ENCODE measurements around the gene CCNI2.

The CCNI2 gene

DNA sequence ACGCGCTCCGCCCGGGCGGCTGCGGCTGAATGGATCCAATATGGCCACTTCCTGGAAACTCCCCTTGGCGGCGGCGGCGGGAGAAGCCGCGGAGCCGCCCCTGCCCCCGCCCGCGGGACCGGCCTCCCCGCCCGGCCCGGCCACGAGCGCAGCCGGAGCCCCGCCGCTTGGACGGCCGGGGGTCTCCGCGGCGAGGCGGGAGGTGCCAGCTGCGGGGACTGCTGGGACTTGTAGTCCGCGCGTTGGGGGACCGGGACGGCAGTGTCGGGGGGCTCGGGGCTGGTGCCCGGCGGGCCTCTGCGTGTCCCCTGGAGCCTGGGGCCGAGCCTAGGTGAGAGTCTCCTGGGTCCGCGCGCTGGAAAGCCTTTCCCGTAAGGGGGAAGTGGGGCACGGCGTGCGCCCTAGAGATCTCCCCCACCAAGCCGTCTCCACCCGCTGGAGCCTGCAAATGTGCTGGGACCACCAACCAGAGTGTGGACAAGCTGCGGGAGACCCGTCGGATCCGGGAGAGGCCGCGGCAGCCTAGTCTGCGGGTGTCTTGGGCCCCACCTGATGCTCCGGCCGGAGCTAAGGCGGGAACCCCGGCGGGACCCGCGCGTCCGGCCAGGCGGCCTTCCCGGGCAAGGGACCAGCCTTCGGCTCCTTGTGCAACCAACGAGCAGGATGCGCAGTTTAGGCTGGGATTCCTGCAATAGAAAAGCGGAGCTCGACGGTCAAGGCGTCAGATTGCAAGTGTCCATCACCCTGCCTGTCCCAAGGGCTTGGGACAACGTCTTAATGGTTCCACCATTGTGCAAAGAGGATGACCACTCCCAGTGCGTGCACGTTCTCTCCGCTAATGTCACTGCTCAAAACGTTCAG is 30.2 kb downstream of the CCNI2 start, which contains the start of gene SEPTIN8:
SEPTIN8 (minus strand) TSS at position 31 of the 861 bp plus-strand sequence. CDS start 102 bp downstream, outside the sequence.
- TF ChIP-seq FOXP2 (optimal IDR thresholded peaks at IDR 0.05; ENCODE audit: borderline replicate concordance, extremely low read depth, extremely low read length, insufficient read depth) (no peak), TAF1 (IDR thresholded peaks at IDR 0.05; ENCODE audit: borderline replicate concordance, insufficient read depth, low read length) (0 out of 2 replicates have a peak, but pooled peaks have one; percentile 32), SIN3A (IDR thresholded peaks at IDR 0.05; ENCODE audit: borderline replicate concordance, insufficient read depth, low read length) (no peak)

- TF ChIP-seq TAF1 (IDR thresholded peaks at IDR 0.05; ENCODE audit: borderline replicate concordance, insufficient read depth, low read length): no peak
- no peak for TF ChIP-seq FOXP2 (optimal IDR thresholded peaks at IDR 0.05; ENCODE audit: borderline replicate concordance, extremely low read depth, extremely low read length, insufficient read depth)
- TF ChIP-seq POLR2AphosphoS5 (IDR thresholded peaks at IDR 0.05; ENCODE audit: low read depth, low read length): no peak
- no peak for TF ChIP-seq REST (IDR thresholded peaks at IDR 0.05; ENCODE audit: insufficient read depth in 1 of 2, low read depth in 2 of 2, low read length in 2 of 2)
- no peak for TF ChIP-seq SIN3A (IDR thresholded peaks at IDR 0.05; ENCODE audit: borderline replicate concordance, insufficient read depth, low read length)
Observed at GRCh38 chr5:132778129-132778528, 30.9 kb downstream of the CCNI2 start.

DNA sequence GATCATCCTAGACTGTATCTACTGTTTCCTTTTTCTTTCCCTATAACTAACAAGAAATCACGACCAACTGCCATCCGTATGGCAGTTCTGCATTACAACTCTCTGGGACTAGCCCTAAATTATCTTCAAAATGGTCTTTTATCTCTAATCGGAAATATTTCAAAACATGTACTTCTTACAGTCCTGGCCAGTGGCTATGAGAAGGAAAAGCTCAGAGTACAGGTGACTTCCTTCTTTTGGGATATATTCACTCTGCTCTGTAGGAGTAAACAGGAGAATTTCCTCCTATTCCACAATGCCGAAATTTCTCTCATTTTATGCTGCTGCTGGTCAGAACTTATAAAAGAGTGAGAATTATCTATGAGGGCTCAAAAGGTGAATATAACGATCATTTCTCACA is 31.6 kb downstream of the CCNI2 start:
- TF ChIP-seq FOXP2 (optimal IDR thresholded peaks at IDR 0.05; ENCODE audit: borderline replicate concordance, extremely low read depth, extremely low read length, insufficient read depth) (no peak), SIN3A (IDR thresholded peaks at IDR 0.05; ENCODE audit: borderline replicate concordance, insufficient read depth, low read length) (no peak), POLR2AphosphoS5 (IDR thresholded peaks at IDR 0.05; ENCODE audit: low read depth, low read length) (no peak), TAF1 (IDR thresholded peaks at IDR 0.05; ENCODE audit: borderline replicate concordance, insufficient read depth, low read length) (no peak), REST (IDR thresholded peaks at IDR 0.05; ENCODE audit: insufficient read depth in 1 of 2, low read depth in 2 of 2, low read length in 2 of 2) (no peak)

DNA sequence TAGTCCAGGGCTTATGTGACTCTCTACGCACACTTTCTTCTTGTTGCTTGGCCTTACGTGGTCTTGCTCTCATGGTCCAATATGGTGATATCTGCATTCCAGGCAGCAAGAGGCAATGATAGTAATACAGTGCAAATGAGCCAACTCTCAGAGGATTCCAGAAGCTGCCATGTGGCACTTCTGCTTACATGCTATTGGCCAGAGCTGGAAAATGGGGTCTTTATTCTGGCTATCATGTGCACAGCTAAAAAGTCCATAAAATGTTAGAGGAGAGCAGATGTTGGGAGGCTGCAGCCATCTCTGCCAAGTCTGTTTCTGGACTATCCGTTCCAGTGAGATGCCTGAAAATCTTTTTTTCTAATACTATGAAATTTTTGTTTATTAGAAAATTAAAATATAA is 32.7 kb downstream of the CCNI2 start:
- TF ChIP-seq TAF1 (IDR thresholded peaks at IDR 0.05; ENCODE audit: borderline replicate concordance, insufficient read depth, low read length): no peak
- no peak for TF ChIP-seq FOXP2 (optimal IDR thresholded peaks at IDR 0.05; ENCODE audit: borderline replicate concordance, extremely low read depth, extremely low read length, insufficient read depth)
- TF ChIP-seq REST (IDR thresholded peaks at IDR 0.05; ENCODE audit: insufficient read depth in 1 of 2, low read depth in 2 of 2, low read length in 2 of 2): no peak
- TF ChIP-seq POLR2AphosphoS5 (IDR thresholded peaks at IDR 0.05; ENCODE audit: low read depth, low read length): no peak
- no peak for TF ChIP-seq SIN3A (IDR thresholded peaks at IDR 0.05; ENCODE audit: borderline replicate concordance, insufficient read depth, low read length)

DNA sequence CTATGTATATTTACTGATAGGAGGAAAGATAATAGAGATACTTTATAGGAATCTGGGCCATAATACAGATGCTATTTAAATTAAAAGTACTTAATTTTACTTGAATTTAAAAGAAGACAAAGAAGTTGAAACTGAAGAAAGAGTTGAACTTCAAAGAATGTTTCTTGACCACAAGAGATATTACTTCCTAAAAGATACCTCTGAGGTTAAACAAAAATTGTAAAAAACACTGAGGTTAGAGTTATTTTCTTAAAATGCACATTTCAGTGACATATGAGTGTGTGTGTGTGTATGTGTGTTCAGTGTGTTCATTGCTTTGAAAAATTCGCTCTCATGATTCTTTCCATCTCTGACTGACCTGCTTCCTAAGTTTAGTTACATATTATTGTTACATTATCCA is 33.4 kb downstream of the CCNI2 start:
- no peak for TF ChIP-seq FOXP2 (optimal IDR thresholded peaks at IDR 0.05; ENCODE audit: borderline replicate concordance, extremely low read depth, extremely low read length, insufficient read depth)
- TF ChIP-seq REST (IDR thresholded peaks at IDR 0.05; ENCODE audit: insufficient read depth in 1 of 2, low read depth in 2 of 2, low read length in 2 of 2): no peak
- TF ChIP-seq TAF1 (IDR thresholded peaks at IDR 0.05; ENCODE audit: borderline replicate concordance, insufficient read depth, low read length): no peak
- TF ChIP-seq SIN3A (IDR thresholded peaks at IDR 0.05; ENCODE audit: borderline replicate concordance, insufficient read depth, low read length): no peak
- no peak for TF ChIP-seq POLR2AphosphoS5 (IDR thresholded peaks at IDR 0.05; ENCODE audit: low read depth, low read length)
